Measurements from ENCODE around the gene OR1I1.
"Not testable (repeated sequence)": the region's sequence is repeated elsewhere in the genome, so short reads cannot be mapped to it uniquely, and the experiment has no call there.

DNA sequence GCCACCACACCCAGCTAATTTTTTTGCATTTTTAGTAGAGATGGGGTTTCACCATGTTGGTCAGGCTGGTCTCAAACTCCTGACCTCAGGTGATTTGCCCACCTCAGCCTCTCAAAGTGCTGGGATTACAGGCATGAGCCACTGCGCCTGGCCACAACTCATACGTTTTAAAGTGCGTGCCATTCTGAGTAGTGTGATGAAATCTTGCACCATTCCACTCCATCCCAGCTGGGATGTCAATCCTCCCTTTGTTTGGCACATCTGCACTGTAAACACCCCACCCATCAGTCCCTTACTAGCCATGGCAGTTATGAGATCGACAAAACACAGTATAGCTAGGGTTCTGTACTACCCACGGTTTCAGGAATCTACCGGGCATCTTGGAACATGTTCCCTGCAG, 16.0 kb downstream of the OR1I1 start:
- TF ChIP-seq, protein P1, sequence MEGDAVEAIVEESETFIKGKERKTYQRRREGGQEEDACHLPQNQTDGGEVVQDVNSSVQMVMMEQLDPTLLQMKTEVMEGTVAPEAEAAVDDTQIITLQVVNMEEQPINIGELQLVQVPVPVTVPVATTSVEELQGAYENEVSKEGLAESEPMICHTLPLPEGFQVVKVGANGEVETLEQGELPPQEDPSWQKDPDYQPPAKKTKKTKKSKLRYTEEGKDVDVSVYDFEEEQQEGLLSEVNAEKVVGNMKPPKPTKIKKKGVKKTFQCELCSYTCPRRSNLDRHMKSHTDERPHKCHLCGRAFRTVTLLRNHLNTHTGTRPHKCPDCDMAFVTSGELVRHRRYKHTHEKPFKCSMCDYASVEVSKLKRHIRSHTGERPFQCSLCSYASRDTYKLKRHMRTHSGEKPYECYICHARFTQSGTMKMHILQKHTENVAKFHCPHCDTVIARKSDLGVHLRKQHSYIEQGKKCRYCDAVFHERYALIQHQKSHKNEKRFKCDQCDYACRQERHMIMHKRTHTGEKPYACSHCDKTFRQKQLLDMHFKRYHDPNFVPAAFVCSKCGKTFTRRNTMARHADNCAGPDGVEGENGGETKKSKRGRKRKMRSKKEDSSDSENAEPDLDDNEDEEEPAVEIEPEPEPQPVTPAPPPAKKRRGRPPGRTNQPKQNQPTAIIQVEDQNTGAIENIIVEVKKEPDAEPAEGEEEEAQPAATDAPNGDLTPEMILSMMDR (IDR thresholded peaks at IDR 0.05), result not testable (repeated sequence)
- not testable (repeated sequence) for TF ChIP-seq POLR2A (IDR thresholded peaks at IDR 0.05)

Measured in adrenal gland (tissue), 5 donors.